GM19455 (cell line): ENCODE measurements around the gene CBS.
"Not testable (repeated sequence)": the region's sequence is repeated elsewhere in the genome, so short reads cannot be mapped to it uniquely, and the experiment has no call there.

Experiments
- ATAC-seq: cut with Tn5 transposase; IDR thresholded peaks from one replicate; pipeline ENCODE4 v1.9.1; 2021; ENCODE audit not compliant: unreplicated experiment

Gene CBS

GRCh38 chr21:43069682-43070081, 6.0 kb downstream of the CBS start:
- not testable (repeated sequence) for ATAC-seq

GRCh38 chr21:43068065-43068464, 7.6 kb downstream of the CBS start:
- ATAC-seq: not testable (repeated sequence)

- not testable (repeated sequence) for ATAC-seq
These were observed 8.9 kb downstream of the CBS start for GRCh38 chr21:43066690-43067089.

GRCh38 chr21:43065991-43066390, 9.6 kb downstream of the CBS start:
- ATAC-seq: not testable (repeated sequence)

GRCh38 chr21:43064265-43064917, 11.2 kb downstream of the CBS start:
- ATAC-seq: not testable (repeated sequence)

- not testable (repeated sequence) for ATAC-seq
These were observed 12.5 kb downstream of the CBS start for GRCh38 chr21:43062955-43063664.

- not testable (repeated sequence) for ATAC-seq
These were observed 22.5 kb downstream of the CBS start for GRCh38 chr21:43053112-43053511.

- ATAC-seq: not testable (repeated sequence)
These were observed 29.5 kb downstream of the CBS start for GRCh38 chr21:43045876-43046821.

GRCh38 chr21:43045165-43045875, 30.3 kb downstream of the CBS start:
- not testable (repeated sequence) for ATAC-seq

- ATAC-seq: not testable (repeated sequence)
These were observed 31.1 kb downstream of the CBS start for GRCh38 chr21:43044547-43044946.

- ATAC-seq: not testable (repeated sequence)
These were observed 32.3 kb downstream of the CBS start for GRCh38 chr21:43043291-43043690.

- not testable (repeated sequence) for ATAC-seq
These were observed 33.5 kb downstream of the CBS start for GRCh38 chr21:43042169-43042568.

- not testable (repeated sequence) for ATAC-seq
These were observed 37.0 kb downstream of the CBS start for GRCh38 chr21:43038659-43039044.

GRCh38 chr21:43037918-43038658, 37.5 kb downstream of the CBS start:
- ATAC-seq: not testable (repeated sequence)

- not testable (repeated sequence) for ATAC-seq
These were observed 38.7 kb downstream of the CBS start for GRCh38 chr21:43036889-43037288.

GRCh38 chr21:43034826-43035225, 40.8 kb downstream of the CBS start:
- no peak for ATAC-seq

GRCh38 chr21:43034101-43034500, 41.5 kb downstream of the CBS start:
- ATAC-seq: no peak

- ATAC-seq: no peak
These were observed 44.5 kb downstream of the CBS start for GRCh38 chr21:43031121-43031619.

GRCh38 chr21:43029785-43030184, 45.9 kb downstream of the CBS start:
- no peak for ATAC-seq
